Lung (tissue), 12 donors: ENCODE measurements around the gene FRY. TPM values are rescaled to one million over a fixed set of nuclear protein-coding genes. Genes with fewer than 3 reads are reported as not detected.
A peak's percentile ranks its signal among the peaks of the same experiment; 100 is the strongest.

ENCODE experiments used
- ATAC-seq: fragments of 200-7000 bp; cut with Tn5 transposase; one replicate; pipeline ENCODE4 v1.9.1; 2020; ENCODE audit warnings: moderate number of reproducible peaks; ENCODE audit not compliant: insufficient read depth, low FRiP score
- DNase-seq, 3 donors: peaks; one replicate each; pipeline ENCODE4 v3.0.0-alpha.2; 2013 to 2017
- H3K27ac ChIP-seq, 2 donors: one replicate each; pipeline ENCODE4 v1.5.1; 2013; ENCODE audit warnings: mild to moderate bottlenecking in 2 of 2, moderate library complexity in 2 of 2, control low read depth in 1 of 2, inconsistent platforms in 1 of 2, low read depth in 1 of 2, low read length in 1 of 2
- H3K27me3 ChIP-seq, 3 donors: one replicate each; pipeline ENCODE4 v1.5.1; 2013; ENCODE audit warnings: low read length in 2 of 3; ENCODE audit not compliant: control insufficient read depth in 3 of 3, insufficient read depth in 3 of 3
- H3K36me3 ChIP-seq, 4 donors: one replicate each; pipeline ENCODE4 v1.5.1; 2013; ENCODE audit warnings: low read length in 4 of 4, mild to moderate bottlenecking in 1 of 4, moderate library complexity in 1 of 4; ENCODE audit not compliant: control insufficient read depth in 4 of 4, insufficient read depth in 4 of 4
- H3K4me1 ChIP-seq, 5 donors: one replicate each; pipeline ENCODE4 v1.5.1; 2013; ENCODE audit warnings: low read length in 5 of 5, mild to moderate bottlenecking in 2 of 5, moderate library complexity in 1 of 5; ENCODE audit not compliant: control insufficient read depth in 5 of 5, insufficient read depth in 5 of 5
- H3K4me3 ChIP-seq: one replicate; pipeline ENCODE4 v1.5.1; 2013; ENCODE audit warnings: mild to moderate bottlenecking, control low read depth, moderate library complexity
- H3K9ac ChIP-seq, 2 donors: one replicate each; pipeline ENCODE4 v1.5.1; 2013; ENCODE audit warnings: low read length in 2 of 2, control low read depth in 1 of 2; ENCODE audit not compliant: insufficient read depth in 1 of 2
- H3K9me3 ChIP-seq, 4 donors: one replicate each; pipeline ENCODE4 v1.5.1; 2013; ENCODE audit warnings: low read length in 3 of 4, mild to moderate bottlenecking in 1 of 4, moderate library complexity in 1 of 4; ENCODE audit not compliant: control insufficient read depth in 4 of 4, insufficient read depth in 3 of 4
- WGBS, 2 donors: extraction: QIAGEN DNeasy Blood & Tissue Kit; methylation state at CpG; one replicate each; pipeline ENCODE4 v1.1.7; 2013; 5-methylcytosine and 5-hydroxymethylcytosine counted together
- polyA plus RNA-seq, 2 donors: library from polyadenylated mRNA; stranded (reverse); fragments of 200-250 nt; gene quantifications; one replicate each; pipeline ENCODE4 v1.2.1, GENCODE V29; 2013
- total RNA-seq, 2 donors: library from RNA; depleted of rRNA in 1 of 2; stranded (reverse); fragments of >200 nt in 1 of 2; gene quantifications; one replicate each; pipeline ENCODE4 v1.2.1, GENCODE V29; 2014 to 2021
- TF ChIP-seq, protein P1 (sequence below): IDR thresholded peaks from 2 replicates; pipeline ENCODE4 v1.5.1; 2012; ENCODE audit warnings: mild to moderate bottlenecking; ENCODE audit errors: control extremely low read depth, extremely low read depth
- donor health status: control.
- donor health status: control.
- donor health status: Bipolar disorder and iron deficiency.
- donor health status: healthy.
- donor health status: DM: yes; HTN: yes; CAD: no.

The FRY gene
- total and polyA plus RNA-seq, 4 donors: 7.4 to 79.6 (median 43.9) TPM

GRCh38 chr13:32212421-32212820, 180.8 kb downstream of the FRY start:
- peak; percentile 19 for ATAC-seq
- no peak overlapping the region for H3K9ac ChIP-seq

DNA sequence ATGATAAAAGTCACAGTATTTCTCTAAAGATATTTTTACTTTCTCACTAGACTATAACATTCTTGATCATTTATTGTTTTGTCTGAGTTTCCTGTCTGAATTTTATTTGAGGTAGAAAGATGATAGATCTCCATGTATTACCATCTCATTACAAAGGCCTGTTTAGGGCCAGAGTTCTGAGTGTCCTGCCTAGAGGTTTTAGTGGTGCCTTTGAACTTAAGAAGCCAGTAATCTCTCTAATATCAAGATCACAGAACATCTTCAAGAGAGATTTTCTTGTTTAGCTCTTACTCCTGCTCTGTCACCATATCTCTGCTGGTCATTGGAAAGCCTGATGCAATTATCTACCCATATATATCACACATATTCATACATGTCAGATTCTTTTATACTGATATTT, 182.1 kb downstream of the FRY start:
- ATAC-seq (no peak), DNase-seq (no peak)
- no peak overlapping the region for H3K27ac ChIP-seq
- TF ChIP-seq, protein P1, sequence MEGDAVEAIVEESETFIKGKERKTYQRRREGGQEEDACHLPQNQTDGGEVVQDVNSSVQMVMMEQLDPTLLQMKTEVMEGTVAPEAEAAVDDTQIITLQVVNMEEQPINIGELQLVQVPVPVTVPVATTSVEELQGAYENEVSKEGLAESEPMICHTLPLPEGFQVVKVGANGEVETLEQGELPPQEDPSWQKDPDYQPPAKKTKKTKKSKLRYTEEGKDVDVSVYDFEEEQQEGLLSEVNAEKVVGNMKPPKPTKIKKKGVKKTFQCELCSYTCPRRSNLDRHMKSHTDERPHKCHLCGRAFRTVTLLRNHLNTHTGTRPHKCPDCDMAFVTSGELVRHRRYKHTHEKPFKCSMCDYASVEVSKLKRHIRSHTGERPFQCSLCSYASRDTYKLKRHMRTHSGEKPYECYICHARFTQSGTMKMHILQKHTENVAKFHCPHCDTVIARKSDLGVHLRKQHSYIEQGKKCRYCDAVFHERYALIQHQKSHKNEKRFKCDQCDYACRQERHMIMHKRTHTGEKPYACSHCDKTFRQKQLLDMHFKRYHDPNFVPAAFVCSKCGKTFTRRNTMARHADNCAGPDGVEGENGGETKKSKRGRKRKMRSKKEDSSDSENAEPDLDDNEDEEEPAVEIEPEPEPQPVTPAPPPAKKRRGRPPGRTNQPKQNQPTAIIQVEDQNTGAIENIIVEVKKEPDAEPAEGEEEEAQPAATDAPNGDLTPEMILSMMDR: no peak
- peaks cover 0 to 14% (median 2%) of the 10 kb centered on the region in 4 donors for H3K36me3 ChIP-seq
- H3K4me3 ChIP-seq: no peak overlapping the region
- H3K27me3 ChIP-seq: no peaks in the 10 kb centered on the region
- H3K9ac ChIP-seq: no peak overlapping the region
- H3K9me3 ChIP-seq: peaks cover 0 to 2% (median 0%) of the 10 kb centered on the region in 4 donors
- H3K4me1 ChIP-seq: peaks cover 0 to 5% (median 3%) of the 10 kb centered on the region in 5 donors

More at GRCh38 chr13:32212421-32212820, 180.8 kb downstream of the FRY start:
- H3K27me3 ChIP-seq: no peaks in the 10 kb centered on the region
- H3K4me3 ChIP-seq: no peak overlapping the region
- H3K36me3 ChIP-seq: peaks cover 0 to 15% (median 1%) of the 10 kb centered on the region in 4 donors
- peaks cover 0 to 5% (median 3%) of the 10 kb centered on the region in 5 donors for H3K4me1 ChIP-seq
- no peak for DNase-seq
- WGBS, 2 donors: 71 to 75% methylated on average over 3 of the region's 3 CpGs
- TF ChIP-seq, protein P1: no peak
- peak overlapping the region in 1 of 2 donors; percentile 1 for H3K27ac ChIP-seq
- peaks cover 0 to 2% (median 0%) of the 10 kb centered on the region in 4 donors for H3K9me3 ChIP-seq

DNA sequence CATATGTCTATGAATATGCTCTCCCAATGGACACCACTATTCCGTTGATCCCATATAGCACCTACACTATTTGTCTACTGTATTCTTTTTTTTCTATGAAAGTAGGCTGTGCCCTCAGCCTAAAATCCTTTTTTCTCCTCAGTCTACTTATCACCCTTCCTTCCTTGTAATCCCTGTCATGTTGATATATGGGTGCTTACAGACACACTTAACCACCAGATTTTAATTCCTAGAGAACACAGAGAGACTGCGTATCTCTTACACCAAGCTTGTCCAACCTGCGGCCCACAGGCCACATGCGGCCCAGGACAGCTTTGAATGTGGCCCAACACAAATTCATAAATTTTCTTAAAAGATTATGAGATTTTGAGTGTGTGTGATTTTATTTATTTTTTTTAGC, 182.5 kb downstream of the FRY start:
- DNase-seq (no peak), ATAC-seq (no peak)
- H3K4me1 ChIP-seq: peaks cover 0 to 5% (median 3%) of the 10 kb centered on the region in 5 donors
- no peak overlapping the region for H3K27ac ChIP-seq
- no peaks in the 10 kb centered on the region for H3K27me3 ChIP-seq
- 98% methylated on average over 4 of the region's 4 CpGs for WGBS, 2 donors
- H3K9ac ChIP-seq: no peak overlapping the region
- no peak overlapping the region for H3K4me3 ChIP-seq
- TF ChIP-seq, protein P1: no peak
- H3K36me3 ChIP-seq: peaks cover 0 to 15% (median 3%) of the 10 kb centered on the region in 4 donors
- peaks cover 0 to 2% (median 0%) of the 10 kb centered on the region in 4 donors for H3K9me3 ChIP-seq

DNA sequence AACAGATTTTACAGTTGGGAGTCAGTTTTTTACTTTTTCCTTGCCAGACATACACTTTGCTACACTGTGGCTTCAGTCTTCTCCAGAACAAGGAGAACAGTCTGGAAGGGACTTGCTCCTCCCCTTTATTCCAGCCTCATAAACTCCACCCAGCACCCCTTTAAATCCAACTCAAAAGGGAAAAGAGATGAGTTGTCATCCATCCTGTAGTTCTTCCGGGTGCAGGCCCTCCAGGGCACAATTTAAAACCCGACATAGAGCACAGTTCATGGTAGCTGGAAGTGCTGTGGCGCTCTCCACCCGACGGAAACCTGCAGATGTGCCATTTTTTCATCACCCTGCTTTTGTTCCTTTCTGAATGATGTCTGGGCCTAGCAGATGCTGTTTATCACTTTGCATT, 184.7 kb downstream of the FRY start:
- 84 to 95% methylated on average over 5 of the region's 5 CpGs for WGBS, 2 donors
- Histone ChIP-seq H3K9ac (no peak overlapping the region), H3K4me3 (no peak overlapping the region), H3K27me3 (no peaks in the 10 kb centered on the region), H3K27ac (no peak overlapping the region), H3K4me1 (peaks cover 0 to 5% (median under 1%) of the 10 kb centered on the region in 5 donors), H3K9me3 (peaks cover 0 to 2% (median 0%) of the 10 kb centered on the region in 4 donors), H3K36me3 (peaks cover 0 to 18% (median 3%) of the 10 kb centered on the region in 4 donors)
- DNase-seq: no peak
- ATAC-seq: no peak
- TF ChIP-seq, protein P1: no peak
